H4 (cell line): ENCODE measurements around the gene CAB39. TPM values are rescaled to one million over a fixed set of nuclear protein-coding genes. Genes with fewer than 3 reads are reported as not detected.
"Not testable (repeated sequence)": the region's sequence is repeated elsewhere in the genome, so short reads cannot be mapped to it uniquely, and the experiment has no call there.

ENCODE experiments used
- DNase-seq: peaks from one replicate; pipeline ENCODE4 v3.0.0-alpha.2; 2015; ENCODE audit warnings: low spot score
- total RNA-seq: library from RNA; depleted of rRNA; stranded (reverse); fragments of >200 nt; shearing (Covaris generic); gene quantifications from 2 replicates; pipeline ENCODE4 v1.2.3, GENCODE V29; 2014

Gene CAB39
- total RNA-seq, 1 experiment from 2014 or later: 42.2 TPM

DNA sequence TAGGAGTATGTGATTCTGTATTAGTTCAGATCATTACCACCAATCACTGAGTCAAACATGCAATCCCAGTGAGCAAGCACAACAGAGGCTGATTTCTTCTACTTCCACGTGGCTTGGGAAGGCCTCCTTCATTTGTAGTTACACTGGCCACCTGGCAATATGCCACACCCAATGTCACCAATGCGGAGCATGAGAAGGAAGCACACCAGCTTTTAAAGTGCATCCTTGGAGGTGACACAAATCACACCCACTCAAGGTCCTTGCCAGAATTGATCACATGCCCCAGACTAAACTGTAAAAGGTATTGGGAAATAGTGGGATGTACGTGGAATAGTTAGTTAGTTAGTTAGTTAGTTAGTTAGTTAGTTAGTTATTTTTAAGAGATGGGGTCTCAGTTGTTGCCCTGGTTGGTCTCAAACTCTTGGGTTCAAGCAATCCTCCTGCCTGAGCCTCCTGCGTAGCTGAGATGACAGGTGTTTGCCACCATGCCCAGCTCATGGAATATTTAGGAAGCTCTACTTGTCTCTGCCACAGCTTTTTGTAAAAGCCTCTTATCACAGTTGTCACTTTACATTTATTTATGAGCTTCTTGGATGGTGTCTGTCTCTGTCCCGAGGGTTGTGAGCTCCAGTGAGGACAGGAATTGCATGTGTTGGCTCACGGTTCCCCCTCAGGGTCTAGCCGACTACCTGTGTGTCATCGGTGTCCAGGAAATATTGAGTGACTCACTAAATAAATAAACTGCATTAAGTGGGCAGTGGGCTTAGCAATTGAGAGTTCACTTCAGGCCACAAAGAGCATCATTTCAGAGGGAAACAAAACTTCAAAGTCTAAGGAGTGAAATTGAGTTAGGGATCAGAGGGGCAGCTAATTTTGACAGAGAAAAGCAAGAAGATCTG, 28.1 kb upstream of the CAB39 start:
- DNase-seq: peak; percentile 76

DNA sequence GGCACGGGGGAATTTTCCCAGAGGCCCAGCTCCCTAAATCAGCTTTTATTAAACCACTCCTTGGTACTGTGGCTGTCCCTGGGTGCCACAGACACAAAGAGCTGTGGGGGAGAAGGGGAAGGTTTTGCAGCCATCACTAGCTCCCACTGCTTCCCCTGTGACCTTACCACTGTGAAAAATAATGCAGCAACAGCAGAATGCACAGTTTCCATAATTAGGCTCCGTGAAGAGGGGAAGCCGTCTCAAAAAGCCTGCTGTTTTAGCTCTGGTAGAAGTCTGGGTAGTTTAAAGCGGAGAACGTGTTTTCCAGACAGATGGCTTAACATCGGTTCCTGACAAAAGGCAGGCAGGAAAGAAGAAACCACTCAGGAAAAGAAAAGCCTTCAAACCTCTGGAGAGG, 27.5 kb upstream of the CAB39 start:
- DNase-seq: no peak

DNA sequence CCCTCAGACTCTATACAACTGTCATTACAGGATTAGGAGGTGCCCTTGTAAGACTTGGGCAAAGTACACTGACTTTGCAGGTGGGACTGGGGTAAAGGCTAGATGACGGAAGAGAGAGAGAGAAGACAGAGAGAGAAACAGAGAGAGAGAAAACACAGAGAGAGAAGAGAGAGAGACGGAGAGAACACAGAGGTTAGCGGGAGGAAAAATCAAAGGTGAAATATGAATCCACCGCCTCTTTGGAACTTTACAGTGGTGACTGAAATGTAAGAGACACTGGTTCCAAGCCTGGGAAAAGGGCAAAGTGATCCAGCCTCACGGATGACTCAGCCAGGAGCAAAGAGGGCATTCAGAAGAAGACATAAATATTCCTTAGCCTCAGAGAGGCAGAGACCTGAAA, 25.1 kb upstream of the CAB39 start:
- DNase-seq: peak; percentile 63

DNA sequence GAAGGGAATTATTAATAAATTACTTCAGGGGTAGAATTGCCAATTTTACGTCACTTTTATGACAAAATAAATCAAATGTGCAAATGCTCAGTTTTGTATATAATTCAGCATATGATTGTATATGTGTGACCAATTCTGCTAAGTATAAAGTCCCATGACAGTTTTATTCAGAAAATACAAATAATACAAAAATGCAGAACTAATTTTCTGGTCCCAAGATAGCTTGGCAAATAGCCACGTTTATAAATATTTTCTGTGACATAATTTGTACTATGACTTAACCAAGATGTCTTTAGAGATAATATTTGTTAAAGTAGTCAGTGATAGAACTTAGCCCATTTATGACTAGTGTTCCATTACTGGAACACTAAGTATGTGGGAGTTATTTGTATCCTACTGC, 24.2 kb upstream of the CAB39 start:
- DNase-seq: no peak

DNA sequence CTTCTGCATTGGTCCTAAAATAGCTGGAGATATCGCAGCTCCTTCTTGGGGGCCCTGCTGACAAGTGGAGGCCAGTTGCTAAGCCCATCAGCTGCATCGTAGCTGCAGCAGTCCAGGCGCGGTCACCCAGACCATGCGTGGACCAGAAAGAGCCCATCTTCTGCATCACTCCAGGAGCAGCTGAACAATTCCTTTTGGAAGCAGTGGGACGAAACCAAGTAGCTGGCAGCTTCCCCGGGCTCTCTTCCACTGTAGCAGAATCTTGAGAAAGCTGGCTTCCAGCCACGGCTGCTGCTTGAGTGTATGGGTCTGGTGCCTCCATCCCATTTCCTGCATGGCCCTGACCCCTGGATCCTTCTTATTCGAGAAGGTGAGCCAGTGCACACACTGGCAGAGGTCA, 22.2 kb upstream of the CAB39 start:
- no peak for DNase-seq

DNA sequence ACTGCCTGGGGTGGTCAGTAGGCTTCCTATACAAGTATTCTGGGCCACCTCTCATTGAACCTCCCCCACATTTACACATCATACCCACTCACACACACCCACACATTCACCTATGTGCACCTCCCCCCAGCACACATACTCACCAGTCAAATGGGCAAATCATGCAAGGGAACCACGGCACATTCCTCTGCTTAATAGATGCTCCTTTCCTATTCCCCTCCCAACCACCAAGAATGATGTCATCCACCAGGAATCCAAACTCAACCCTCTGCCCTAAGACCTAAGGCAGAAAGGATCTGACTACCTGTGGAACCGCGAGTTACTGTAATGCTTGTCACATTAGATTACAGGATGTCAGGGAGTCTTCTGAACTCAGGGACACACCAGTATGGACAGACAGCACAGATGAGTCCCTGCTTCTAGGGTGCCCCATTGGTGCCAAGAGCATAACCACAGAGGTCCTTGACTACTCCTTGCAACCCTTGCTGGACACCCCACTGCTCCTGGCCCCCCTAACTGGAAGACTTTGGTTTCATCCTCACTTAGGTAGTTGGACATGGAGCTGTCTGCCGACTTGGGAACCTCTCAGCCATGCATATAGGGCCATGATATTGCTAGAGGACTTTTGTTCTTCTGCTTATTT, 21.5 kb upstream of the CAB39 start:
- DNase-seq: peak; percentile 69

DNA sequence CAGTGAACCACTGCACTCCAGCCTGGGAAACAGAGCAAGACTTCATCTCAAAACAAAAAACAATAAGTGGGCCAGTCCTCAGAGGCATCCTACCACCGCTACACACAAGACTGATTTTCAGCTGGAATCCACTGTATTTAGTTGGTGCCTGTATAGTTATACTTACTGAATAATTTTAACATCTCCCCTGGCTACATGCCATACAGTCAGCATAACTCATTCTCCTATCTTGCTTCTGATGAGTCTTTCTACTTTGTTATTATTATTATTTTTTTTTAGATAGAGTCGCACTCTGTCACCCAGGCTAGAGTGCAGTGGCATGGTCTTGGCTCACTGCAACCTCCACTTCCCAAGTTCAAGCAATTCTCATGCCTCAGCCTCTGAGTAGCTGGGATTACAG, 19.9 kb upstream of the CAB39 start:
- DNase-seq: no peak

DNA sequence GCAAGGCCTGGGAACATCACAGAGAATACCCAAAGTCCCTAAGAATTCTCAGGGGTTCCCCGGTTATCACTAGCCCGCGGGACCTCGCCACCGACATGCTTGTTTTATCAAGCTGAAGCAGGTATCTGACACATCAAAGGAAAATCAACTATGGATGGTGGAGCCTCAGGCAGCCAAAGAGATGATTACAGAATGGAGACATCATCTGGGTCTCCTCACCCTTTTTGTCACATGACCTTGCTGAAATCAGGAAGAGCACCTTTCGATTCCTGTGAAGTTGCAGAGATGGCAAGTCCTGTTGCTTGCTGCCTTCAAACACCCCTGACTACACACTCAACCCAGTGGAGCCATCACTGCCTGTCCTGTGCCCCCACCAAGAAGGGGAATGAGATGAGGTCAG, 19.2 kb upstream of the CAB39 start:
- DNase-seq: no peak

DNA sequence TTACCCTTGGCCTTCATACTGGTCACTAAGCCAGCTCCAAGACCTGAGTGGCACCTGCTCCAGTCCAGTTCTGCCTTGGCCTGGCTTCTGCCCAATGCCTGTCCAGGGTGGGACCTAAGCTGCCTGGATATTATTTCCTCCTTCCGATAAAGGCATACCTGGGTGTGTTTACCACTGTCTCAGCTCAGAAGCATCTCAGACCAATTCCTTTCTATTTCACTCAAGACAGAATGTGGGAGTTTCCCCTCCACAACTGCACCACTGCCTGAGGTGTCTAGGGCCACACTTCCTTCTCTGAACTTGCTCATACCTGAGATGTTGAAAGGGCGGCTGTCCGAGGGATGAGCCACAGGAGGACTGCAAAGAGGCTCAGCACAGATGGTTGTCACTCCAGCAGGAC, 18.4 kb upstream of the CAB39 start:
- DNase-seq: no peak

DNA sequence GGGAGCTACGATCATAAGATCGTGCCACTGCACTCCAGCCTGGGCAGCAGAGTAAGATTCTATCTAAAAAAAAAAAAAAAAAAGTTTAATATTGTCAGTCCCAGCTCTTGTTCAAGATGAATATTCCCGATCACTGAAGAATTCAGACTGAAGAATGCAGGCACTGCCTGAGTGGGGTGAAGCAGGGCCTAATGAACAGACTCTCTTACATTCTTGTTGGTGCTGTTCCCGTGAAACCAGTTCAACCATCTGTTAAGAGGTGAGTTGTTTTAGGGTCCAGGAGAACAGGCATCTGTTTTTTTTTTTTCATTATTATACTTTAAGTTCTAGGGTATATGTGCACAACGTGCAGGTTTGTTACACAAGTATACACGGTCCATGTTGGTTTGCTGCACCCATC, 17.1 kb upstream of the CAB39 start:
- no peak for DNase-seq

DNA sequence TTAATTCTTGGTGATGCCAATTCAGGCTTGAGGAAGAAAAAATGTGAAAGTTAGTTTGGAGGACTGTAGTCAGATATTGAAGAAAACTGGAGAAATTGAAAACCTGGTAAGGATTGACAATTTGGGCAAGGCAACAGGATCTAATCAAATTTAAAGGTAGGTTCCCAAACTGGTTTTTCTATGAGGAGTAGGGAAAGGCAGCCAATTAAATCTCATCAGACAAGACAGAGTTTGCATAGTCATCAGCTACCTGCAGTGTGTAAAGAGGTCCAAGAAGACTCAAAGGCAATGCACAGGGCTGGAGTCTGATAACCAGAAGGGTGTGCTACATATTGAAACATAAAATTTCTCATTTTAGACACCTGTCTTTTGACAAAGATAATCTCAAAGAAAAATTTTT, 16.0 kb upstream of the CAB39 start:
- DNase-seq: no peak

DNA sequence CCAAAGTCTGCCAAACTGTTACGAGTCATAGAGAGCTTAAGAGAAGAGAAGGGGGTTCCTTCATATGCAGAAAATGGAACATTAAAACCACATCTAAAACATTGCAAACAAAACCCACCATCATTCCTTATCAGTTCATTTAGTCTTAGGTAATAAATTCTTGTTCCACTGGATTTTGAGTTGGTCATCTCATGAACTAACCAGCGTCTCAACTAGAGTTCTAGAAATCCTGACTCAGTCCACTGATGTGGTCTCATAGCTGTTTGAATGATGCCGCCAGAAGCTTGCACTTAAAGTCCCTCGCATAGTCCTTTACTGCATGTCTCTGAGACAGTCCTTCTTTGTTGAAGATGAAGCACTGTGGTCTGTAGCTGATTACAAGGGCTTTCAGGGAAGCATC, 15.0 kb upstream of the CAB39 start:
- no peak for DNase-seq

DNA sequence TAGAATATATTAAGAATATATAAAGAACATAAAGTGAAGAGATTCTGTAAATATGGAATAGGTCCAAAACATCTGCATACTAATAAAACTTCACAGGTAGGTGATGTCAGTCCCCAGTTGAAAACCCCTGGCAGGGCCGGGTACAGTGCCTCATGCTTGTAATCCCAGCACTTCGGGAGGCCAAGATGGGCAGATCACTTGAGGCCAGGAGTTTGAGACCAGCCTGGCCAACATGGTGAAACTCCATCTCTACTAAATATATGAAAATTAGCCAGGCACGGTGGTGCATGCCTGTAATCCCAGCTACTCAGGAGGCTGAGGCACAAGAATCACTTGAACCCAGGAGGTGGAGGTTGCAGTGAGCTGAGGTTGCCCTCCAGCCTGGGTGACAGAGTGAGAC, 13.9 kb upstream of the CAB39 start:
- DNase-seq: not testable (repeated sequence)

DNA sequence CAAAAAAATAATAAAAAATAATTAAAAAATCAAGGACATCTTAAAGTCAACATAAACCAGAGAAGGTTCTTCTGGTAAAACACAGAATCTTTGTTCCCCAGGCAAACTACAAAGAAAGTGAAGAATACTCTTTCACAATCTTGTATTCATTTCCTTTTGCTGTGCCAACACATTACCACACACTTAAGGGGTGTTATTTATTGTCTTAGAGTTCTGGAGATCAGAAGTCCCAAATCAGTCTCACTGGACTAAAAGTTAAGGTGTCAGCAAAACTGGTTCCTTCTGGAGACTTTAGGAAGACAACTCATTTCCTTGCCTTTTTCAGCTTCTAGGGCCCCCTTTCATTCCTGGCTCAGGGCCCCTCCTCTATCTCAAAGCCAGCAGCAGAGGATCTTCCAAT, 12.2 kb upstream of the CAB39 start:
- no peak for DNase-seq

DNA sequence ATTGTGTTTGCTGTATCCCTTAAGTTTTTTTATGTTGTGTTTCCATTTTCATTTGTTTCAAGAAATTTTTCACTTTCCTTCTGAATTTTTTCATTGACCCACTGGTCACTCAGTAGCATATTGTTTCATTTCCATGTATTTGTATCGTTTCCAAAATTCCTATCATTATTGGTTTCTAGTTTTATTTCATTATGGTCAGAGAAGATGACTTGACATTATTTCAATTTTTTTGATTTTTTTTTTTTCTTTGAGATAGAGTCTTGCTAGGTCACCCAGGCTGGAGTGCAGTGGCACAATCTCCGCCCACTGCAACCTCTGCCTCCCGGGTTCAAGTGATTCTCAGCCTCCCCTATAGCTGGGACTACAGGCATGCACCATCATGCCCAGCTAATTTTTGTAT, 11.3 kb upstream of the CAB39 start:
- no peak for DNase-seq

DNA sequence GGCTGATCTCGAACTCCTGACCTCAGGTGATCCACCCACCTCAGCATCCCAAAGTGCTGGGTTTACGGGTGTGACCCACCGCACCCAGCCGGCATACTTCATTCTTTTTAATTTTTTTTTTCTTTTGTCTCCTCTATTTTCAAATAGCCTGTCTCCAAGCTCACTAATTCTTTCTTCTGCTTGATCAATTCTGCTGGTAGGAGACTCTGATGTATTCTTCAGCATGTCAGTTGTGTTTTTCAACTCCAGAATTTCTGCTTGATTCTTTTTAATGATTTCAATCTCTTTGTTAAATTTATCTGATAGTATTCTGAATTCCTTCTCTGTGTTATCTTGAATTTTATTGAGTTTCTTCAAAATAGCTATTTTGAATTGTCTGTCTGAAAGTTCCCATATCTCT, 10.2 kb upstream of the CAB39 start:
- DNase-seq: not testable (repeated sequence)

DNA sequence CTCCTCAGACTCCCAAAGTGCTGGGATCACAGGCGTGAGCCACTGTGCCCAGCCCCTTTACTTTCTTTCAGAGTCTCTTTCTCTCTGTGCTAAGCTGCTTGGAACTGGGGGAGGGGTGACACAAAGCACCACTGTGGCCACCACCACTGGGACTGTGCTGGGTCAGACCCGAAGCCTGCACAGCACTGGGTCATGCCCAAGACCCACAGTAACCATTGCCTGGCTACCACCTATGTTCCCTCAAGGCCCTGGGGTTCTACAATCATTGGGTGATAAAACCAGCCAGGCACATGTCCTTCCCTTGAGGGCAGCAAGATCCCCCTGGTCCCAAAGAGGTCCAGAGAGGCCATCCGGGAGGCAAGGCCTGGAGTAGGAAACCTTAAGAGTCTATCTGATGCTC, 9.1 kb upstream of the CAB39 start:
- no peak for DNase-seq

DNA sequence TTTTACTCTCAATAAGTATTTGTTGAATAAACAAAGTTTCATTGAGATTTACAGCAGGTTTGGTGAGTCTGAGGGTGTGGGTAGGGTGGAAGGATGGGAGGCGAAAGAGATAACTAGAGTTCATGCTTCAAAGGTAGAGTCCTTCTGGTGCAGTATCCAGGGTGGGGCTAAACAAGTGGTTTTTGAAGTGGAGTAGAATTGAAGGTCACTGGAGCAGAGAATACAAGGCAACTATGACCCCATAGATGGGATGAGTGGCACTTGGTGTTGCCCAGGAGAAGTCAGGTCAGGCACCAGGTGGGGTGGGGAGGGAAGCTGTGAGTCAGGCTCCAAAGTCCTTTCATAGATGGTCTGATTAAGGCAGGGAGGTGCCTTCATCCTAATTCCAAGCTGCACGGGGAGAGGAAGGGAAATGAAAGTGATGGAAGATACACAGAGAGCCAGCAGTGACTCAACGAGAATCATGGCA, 6.6 kb upstream of the CAB39 start:
- no peak for DNase-seq

DNA sequence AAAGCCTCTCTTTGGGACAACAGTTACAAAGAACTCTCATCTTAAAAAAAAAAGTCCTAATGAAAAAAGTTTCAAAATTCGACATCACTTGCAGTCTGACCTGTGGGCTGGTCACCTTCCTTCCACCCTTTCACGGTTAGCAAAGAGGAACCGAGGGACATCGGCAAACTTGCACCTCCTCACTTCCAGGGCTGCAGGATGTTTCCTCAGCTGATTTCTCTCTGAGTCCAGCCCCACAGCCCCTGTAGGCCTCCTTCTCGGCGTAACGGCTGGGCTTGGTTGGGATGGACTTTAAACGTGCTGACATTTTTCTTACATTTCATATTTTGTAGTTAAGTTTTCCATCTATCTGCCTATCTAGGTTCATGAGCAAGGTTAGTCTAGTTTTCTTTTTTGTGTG, 5.7 kb upstream of the CAB39 start:
- DNase-seq: no peak

DNA sequence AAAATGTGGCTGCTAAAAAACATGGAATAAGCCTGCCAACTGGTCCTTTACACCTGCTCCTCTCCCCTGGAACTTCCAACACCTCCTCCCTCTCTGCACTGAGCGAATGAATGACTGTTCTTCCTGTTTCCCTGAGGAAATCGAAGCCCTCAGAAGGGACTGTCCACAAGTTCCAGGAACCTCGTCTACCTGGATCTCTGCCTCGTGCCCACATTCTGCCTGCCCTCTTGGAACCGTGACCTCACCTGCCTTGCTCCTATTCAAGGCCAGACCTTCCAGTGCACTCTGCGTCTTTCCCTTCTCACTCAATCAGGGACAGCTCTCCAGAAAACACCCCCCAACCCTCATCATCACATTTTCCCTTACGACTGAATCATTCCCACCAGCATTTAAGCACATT, 4.4 kb upstream of the CAB39 start:
- DNase-seq: no peak

DNA sequence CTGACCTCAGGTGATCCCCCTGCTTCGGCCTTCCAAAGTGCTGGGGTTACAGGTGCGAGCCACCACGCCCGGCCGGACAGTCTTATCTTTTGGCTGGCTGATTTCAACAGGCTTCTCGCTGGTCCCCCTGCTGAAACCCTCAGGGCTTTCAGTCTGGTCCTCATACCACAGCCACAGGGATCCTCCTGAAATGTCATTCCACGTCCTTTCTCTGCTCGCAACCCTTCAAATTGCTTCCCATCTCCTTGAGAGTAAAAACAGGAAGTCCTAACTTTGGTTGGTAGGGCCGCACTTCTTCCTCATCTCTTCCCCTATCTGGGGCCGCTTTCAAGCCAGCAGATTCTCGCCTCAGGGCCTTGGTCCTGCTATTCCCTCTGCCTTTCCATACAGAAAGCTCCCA, 1.4 kb upstream of the CAB39 start:
- no peak for DNase-seq

DNA sequence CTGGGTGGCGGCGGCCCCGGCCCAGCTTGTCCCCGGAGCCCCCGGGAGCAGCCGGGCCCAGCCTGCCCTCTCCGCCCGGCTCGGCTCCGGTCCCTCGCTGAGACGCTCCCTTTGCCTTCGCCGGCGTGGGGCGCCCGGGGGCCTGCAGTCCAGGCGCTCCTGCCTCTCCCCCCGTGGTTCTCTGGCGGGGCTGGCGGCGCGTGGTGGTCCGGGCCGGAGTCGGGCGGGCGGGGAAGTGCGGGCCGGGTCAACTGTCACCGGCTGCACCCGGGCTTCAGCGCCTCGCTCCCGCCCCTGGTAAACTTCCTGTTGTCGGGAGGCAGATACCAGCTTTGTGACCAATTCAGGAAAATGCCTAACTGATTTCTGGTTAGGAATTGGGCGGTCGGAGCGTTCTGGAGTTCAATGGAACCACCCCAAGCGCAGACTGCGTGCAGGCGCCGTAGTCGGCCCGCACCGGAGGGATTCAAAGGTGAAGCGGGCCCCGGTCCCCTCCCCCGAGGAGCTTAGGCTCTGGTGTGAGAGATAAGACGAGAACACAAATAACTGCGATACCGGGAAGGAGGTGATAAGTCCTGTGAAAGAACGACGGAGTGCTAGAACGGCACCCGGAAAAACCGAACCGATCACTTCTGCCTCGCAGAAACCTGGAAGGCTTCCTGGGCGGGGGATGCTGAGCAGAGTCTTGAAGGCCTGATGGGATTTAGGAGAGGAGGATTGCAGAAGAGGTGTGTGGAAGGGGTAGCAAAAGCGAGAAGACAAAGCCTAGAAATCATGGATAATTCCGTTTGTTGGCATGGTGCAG, 891 bp downstream of the CAB39 start:
- no peak for DNase-seq

DNA sequence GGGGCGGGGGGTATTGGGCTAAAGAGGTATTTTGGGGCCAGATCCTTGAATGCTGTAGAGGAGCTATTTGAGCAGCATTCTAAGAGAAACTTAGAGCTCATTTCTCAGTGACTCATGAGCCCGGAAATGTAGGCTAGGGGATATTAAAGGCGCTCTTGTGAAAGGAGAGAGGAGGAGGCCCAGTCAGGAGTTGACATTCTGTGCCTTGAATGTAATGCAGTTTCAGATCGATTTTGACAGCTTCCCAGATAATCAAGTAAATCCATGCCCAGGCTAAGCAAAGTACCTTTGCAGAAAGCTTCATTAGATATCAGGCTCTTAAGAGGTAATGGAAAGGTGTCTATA, 1.5 kb downstream of the CAB39 start:
- peak; percentile 36 for DNase-seq
